Hepatocyte (in vitro differentiated cells): ENCODE data around the gene COL4A2.

Experiments
- CTCF ChIP-seq: fragments of 200-600 bp; sonication (generic); IDR thresholded peaks from 2 replicates; pipeline ENCODE4 v1.5.1; 2016; ENCODE audit warnings: antibody characterized with exemption, mild to moderate bottlenecking; ENCODE audit not compliant: poor library complexity
- EZH2phosphoT487 ChIP-seq: fragments of 200-600 bp; sonication (generic); IDR thresholded peaks from one replicate; pipeline ENCODE4 v1.6.1; 2018; ENCODE audit warnings: antibody characterized with exemption, mild to moderate bottlenecking, low read depth, moderate library complexity; ENCODE audit not compliant: unreplicated experiment, severe bottlenecking

GRCh38 chr13:110448677-110449076 lies 141.6 kb downstream of the COL4A2 start:
- TF ChIP-seq CTCF, result no peak
- TF ChIP-seq EZH2phosphoT487, result no peak
